ENCODE data around the gene AAGAB.

DNA sequence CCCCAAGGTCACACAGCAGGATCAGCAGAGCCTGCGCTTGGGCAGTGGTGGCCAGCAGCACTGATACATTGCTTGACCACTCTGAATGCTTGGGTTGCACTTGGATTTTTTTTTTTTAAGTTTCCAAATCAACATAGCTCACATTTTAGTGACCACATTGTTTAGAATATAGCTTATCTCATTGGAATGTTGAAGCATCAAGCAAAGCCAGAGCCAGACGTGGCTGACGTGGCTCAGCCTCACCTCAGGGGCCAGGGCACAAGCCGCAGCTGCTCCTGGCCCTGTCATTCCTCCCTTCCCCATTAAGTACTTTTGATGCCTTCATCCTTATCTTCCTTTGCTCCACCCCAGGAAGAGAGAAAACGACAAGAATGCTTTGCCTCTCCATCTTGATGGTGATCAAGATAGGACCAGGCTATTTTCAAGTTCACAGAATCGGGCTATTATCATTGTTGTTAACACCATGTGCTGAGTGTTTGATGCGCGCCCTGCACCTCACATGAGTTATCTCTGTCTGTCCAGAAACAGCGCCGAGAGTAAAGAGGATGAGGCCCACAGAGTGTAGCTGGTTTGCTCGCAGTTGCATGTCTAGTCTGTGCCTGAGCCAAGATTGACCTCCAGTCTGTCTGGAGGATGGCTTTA is 75.8 kb downstream of the AAGAB start:
- TF ChIP-seq, protein P1, sequence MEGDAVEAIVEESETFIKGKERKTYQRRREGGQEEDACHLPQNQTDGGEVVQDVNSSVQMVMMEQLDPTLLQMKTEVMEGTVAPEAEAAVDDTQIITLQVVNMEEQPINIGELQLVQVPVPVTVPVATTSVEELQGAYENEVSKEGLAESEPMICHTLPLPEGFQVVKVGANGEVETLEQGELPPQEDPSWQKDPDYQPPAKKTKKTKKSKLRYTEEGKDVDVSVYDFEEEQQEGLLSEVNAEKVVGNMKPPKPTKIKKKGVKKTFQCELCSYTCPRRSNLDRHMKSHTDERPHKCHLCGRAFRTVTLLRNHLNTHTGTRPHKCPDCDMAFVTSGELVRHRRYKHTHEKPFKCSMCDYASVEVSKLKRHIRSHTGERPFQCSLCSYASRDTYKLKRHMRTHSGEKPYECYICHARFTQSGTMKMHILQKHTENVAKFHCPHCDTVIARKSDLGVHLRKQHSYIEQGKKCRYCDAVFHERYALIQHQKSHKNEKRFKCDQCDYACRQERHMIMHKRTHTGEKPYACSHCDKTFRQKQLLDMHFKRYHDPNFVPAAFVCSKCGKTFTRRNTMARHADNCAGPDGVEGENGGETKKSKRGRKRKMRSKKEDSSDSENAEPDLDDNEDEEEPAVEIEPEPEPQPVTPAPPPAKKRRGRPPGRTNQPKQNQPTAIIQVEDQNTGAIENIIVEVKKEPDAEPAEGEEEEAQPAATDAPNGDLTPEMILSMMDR (IDR thresholded peaks at IDR 0.05) = no peak
- no peak for TF ChIP-seq EZH2 (IDR thresholded peaks at IDR 0.05; ENCODE audit: borderline replicate concordance, insufficient read depth, low read depth, low read length, poor library complexity, severe bottlenecking)

Measured in B cell (primary cell).